ENCODE results near the gene SOCS2. TPM values are rescaled to one million over a fixed set of nuclear protein-coding genes. Genes with fewer than 3 reads are reported as not detected.

Gene SOCS2
- total RNA-seq, 1 experiment from 2014 or later: 57.2 TPM

GRCh38 chr12:93601591-93601990 lies 29.1 kb downstream of the SOCS2 start:
- H3K14ac ChIP-seq (ENCODE audit: insufficient read depth, low read length): no peak overlapping the region
- H3K18ac ChIP-seq (ENCODE audit: insufficient read length, low read depth, low read length): no peak overlapping the region
- H2BK15ac ChIP-seq (ENCODE audit: low read depth, low read length): no peak overlapping the region
- no peaks in the 10 kb centered on the region for H3K27me3 ChIP-seq (ENCODE audit: insufficient read depth, low read length)
- H4K91ac ChIP-seq (ENCODE audit: insufficient read length, low read depth, low read length): no peak overlapping the region
- H4K20me1 ChIP-seq (ENCODE audit: control insufficient read depth, insufficient read depth, insufficient read length): no peaks in the 10 kb centered on the region
- no peak overlapping the region for H2BK20ac ChIP-seq (ENCODE audit: low read depth, low read length, poor library complexity, severe bottlenecking)
- H4K5ac ChIP-seq (ENCODE audit: insufficient read length, low read depth, low read length): no peak overlapping the region
- H3K23me2 ChIP-seq (ENCODE audit: insufficient read length, low read depth, low read length, poor library complexity, severe bottlenecking): no peaks in the 10 kb centered on the region
- no peak overlapping the region for H2AFZ ChIP-seq (ENCODE audit: low read length)
- no peaks in the 10 kb centered on the region for H3K79me2 ChIP-seq (ENCODE audit: insufficient read depth, low read length)
- Mint-ChIP-seq H3K27me3 (ENCODE audit: low read depth) (no peaks in the 10 kb centered on the region), H3K4me1 (peaks cover 6 to 9% of the 10 kb centered on the region in 2 experiments), H3K4me3 (no peak overlapping the region), H3K9me3 (no peaks in the 10 kb centered on the region), H3K27ac (no peak overlapping the region), H3K36me3 (ENCODE audit: insufficient read depth in 1 of 3, low read depth in 3 of 3) (no peaks in the 10 kb centered on the region)
- H3K9ac ChIP-seq (ENCODE audit: extremely low read depth, insufficient read length, low read length): no peak overlapping the region
- H3K4me1 ChIP-seq (ENCODE audit: insufficient read depth, low read length): no peaks in the 10 kb centered on the region
- no peak for DNase-seq
- H3K9me3 ChIP-seq (ENCODE audit: control insufficient read depth, low read depth, low read length): no peaks in the 10 kb centered on the region
- no peak overlapping the region for H2BK120ac ChIP-seq (ENCODE audit: low read depth, low read length, poor library complexity, severe bottlenecking)
- H3T11ph ChIP-seq (ENCODE audit: low read length): no peak overlapping the region
- H3K4ac ChIP-seq (ENCODE audit: low read depth, low read length): no peak overlapping the region
- H3K79me1 ChIP-seq (ENCODE audit: insufficient read depth, low read depth, low read length, poor library complexity, severe bottlenecking): no peaks in the 10 kb centered on the region
- H2AK5ac ChIP-seq (ENCODE audit: insufficient read length, low read length): no peak overlapping the region
- no peak for TF ChIP-seq CTCF (conservative IDR thresholded peaks at IDR 0.05)
- WGBS (ENCODE audit: extremely low coverage, insufficient read length, low lambda C conversion rate): no CpG with 5 or more reads among the region's 2 CpGs
- no peak overlapping the region for H2BK5ac ChIP-seq (ENCODE audit: insufficient read length, low read length)
- H3K23ac ChIP-seq (ENCODE audit: insufficient read length, low read depth, low read length): no peak overlapping the region
- H3K4me2 ChIP-seq (ENCODE audit: insufficient read depth, insufficient read length, low read length): no peak overlapping the region
- no peak overlapping the region for H2BK12ac ChIP-seq (ENCODE audit: insufficient read length, low read depth, low read length)
- H3K56ac ChIP-seq (ENCODE audit: insufficient read length, low read depth, low read length): no peak overlapping the region
- H3K27ac ChIP-seq (ENCODE audit: insufficient read length, low read depth, low read length): no peak overlapping the region
- H4K8ac ChIP-seq (replicated peaks; ENCODE audit: insufficient read length, low read depth, low read length): no peak overlapping the region

Data from H9 (cell line).